Prostate gland (tissue), 2 donors: Measurements from ENCODE around the gene ENPP6. TPM values are rescaled to one million over a fixed set of nuclear protein-coding genes. Genes with fewer than 3 reads are reported as not detected.

ENCODE experiments used
- DNase-seq: peaks from one replicate; pipeline ENCODE4 v3.0.0-alpha.2; 2019; ENCODE audit warnings: low spot score
- H3K27ac ChIP-seq, 2 donors: fragments of 200-600 bp; sonication (generic); 2 replicates each; pipeline ENCODE4 v1.5.1; 2017 to 2019
- H3K27me3 ChIP-seq: fragments of 200-600 bp; sonication (generic); replicated peaks from 2 replicates; pipeline ENCODE4 v1.5.1; 2019; ENCODE audit not compliant: insufficient read depth
- H3K36me3 ChIP-seq, 2 donors: fragments of 200-600 bp; sonication (generic); 1 replicate in 1 of 2; 2 replicates in 1 of 2; pipeline versions ENCODE4 v1.5.1 to v1.8.1; 2017 to 2019
- H3K4me1 ChIP-seq: fragments of 200-600 bp; sonication (generic); replicated peaks from 2 replicates; pipeline ENCODE4 v1.5.1; 2019
- H3K4me3 ChIP-seq, 2 donors: fragments of 200-600 bp; sonication (generic); 2 replicates each; pipeline ENCODE4 v1.5.1; 2017 to 2019
- H3K9me3 ChIP-seq: fragments of 200-600 bp; sonication (generic); 2 replicates; pipeline ENCODE4 v1.5.1; 2017
- POLR2A ChIP-seq: fragments of 450-650 bp; IDR thresholded peaks from one replicate; pipeline ENCODE4 v1.6.1; 2016; ENCODE audit warnings: antibody characterized with exemption, mild to moderate bottlenecking
- POLR2AphosphoS5 ChIP-seq: sonication (generic); formaldehyde crosslinking; IDR thresholded peaks from one replicate; pipeline ENCODE4 v1.6.1; 2017; ENCODE audit warnings: antibody characterized with exemption
- WGBS: methylation state at CpG from one replicate; pipeline ENCODE4 v1.1.5; 2018; 5-methylcytosine and 5-hydroxymethylcytosine counted together
- intact Hi-C: fragments of 100-400 bp; cut with DNase I; formaldehyde crosslinking; loops from one replicate; pipeline ENCODE4 v1.14.2; 2022
- total RNA-seq, 2 donors: library from RNA; depleted of rRNA; stranded (reverse); fragments of >200 nt; gene quantifications; one replicate each; pipeline ENCODE4 v1.1.0, GENCODE V29; 2016
- TF ChIP-seq, protein P1 (sequence below), 4 experiments: fragments of 200-600 bp in 2 of 4; fragments of 450-650 bp in 2 of 4; sonication (generic) in 2 of 4; IDR thresholded peaks; 1 replicate in 3 of 4; 2 replicates in 1 of 4; pipeline ENCODE4 v1.5.1; 2016 to 2019; ENCODE audit warnings: antibody characterized with exemption in 4 of 4, mild to moderate bottlenecking in 2 of 4, moderate library complexity in 2 of 4

ENPP6 gene
- total RNA-seq, 2 donors from 2014 or later, result 0.68 to 5.9 TPM

DNA sequence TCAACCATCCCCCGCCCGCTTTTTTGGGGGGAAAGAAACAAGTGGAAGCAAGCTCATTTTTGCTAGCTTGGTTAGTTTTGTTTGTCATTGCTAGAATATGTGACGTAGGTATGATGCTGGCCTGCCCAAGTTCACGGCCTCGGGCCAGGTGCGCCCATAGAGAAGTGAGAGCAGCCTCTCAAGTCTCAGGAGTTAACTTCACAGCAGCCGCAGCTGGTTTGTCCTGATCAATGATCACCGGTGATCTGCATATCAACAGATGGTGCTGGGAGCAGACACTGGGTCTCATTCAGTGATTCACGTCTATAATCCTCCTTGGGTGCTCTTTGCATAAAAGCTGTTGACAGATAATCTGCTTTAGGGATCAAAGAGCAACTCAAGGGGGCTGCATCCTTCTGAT, 50.1 kb downstream of the ENPP6 start:
- Histone ChIP-seq H3K27me3 (no peaks in the 10 kb centered on the region), H3K4me3 (no peak overlapping the region), H3K4me1 (no peaks in the 10 kb centered on the region), H3K9me3 (no peaks in the 10 kb centered on the region), H3K27ac (no peak overlapping the region), H3K36me3 (no peaks in the 10 kb centered on the region)
- TF ChIP-seq, protein P1, sequence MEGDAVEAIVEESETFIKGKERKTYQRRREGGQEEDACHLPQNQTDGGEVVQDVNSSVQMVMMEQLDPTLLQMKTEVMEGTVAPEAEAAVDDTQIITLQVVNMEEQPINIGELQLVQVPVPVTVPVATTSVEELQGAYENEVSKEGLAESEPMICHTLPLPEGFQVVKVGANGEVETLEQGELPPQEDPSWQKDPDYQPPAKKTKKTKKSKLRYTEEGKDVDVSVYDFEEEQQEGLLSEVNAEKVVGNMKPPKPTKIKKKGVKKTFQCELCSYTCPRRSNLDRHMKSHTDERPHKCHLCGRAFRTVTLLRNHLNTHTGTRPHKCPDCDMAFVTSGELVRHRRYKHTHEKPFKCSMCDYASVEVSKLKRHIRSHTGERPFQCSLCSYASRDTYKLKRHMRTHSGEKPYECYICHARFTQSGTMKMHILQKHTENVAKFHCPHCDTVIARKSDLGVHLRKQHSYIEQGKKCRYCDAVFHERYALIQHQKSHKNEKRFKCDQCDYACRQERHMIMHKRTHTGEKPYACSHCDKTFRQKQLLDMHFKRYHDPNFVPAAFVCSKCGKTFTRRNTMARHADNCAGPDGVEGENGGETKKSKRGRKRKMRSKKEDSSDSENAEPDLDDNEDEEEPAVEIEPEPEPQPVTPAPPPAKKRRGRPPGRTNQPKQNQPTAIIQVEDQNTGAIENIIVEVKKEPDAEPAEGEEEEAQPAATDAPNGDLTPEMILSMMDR (IDR thresholded peaks at IDR 0.05), result no peak
- no peak for TF ChIP-seq POLR2A
- no peak for TF ChIP-seq POLR2AphosphoS5
- intact Hi-C loops, result loop anchor here (10.0 kb wide), 3 partner anchors 183 to 663 kb away; partner anchors contain the start of genes ING2 and STOX2
- 86% methylated on average over 9 of the region's 9 CpGs for WGBS
- no peak for DNase-seq

- intact Hi-C loops, result loop anchor here (10.0 kb wide), 3 partner anchors 182 to 662 kb away; partner anchors contain the start of genes ING2 and STOX2
- WGBS, result 78% methylated on average over 6 of the region's 6 CpGs
- Histone ChIP-seq H3K36me3 (no peaks in the 10 kb centered on the region), H3K27me3 (no peaks in the 10 kb centered on the region), H3K4me1 (no peaks in the 10 kb centered on the region), H3K9me3 (no peaks in the 10 kb centered on the region), H3K4me3 (no peak overlapping the region), H3K27ac (no peak overlapping the region)
- TF ChIP-seq POLR2AphosphoS5, result no peak
- TF ChIP-seq, protein P1 (IDR thresholded peaks at IDR 0.05), result no peak
- TF ChIP-seq POLR2A, result no peak
- no peak for DNase-seq
Measured at GRCh38 chr4:184166736-184167135, 50.9 kb downstream of the ENPP6 start.

- 58% methylated on average over 8 of the region's 8 CpGs for WGBS
- intact Hi-C loops, result loop anchor here (10.0 kb wide), 3 partner anchors 180 to 660 kb away; partner anchors contain the start of genes ING2 and STOX2
Measured at GRCh38 chr4:184165291-184165690, 52.4 kb downstream of the ENPP6 start.

DNA sequence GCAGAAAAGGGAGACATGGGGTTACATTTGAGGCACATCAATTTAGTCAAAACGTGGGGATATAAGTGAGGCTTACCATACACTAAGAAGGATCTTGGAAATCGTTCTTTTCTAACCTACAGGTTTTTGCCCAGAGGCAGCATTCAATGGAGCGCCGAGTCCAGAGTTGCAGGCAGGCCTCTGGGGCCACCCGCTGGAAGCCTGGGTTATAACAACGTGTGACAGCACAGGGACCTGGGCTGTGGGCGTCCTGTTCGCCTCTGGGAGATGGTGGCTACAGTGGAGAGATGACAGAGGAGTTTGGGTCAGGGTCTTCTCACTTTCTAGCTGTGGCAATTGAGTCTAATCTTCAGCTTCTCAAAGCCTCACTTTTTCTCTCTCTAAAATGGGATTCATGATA, 53.9 kb downstream of the ENPP6 start:
- TF ChIP-seq POLR2A, result no peak
- TF ChIP-seq POLR2AphosphoS5, result no peak
- TF ChIP-seq, protein P1 (IDR thresholded peaks at IDR 0.05), result peak; percentile 31 to 71 (median 54)
- Histone ChIP-seq H3K9me3 (no peaks in the 10 kb centered on the region), H3K27ac (no peak overlapping the region), H3K36me3 (no peaks in the 10 kb centered on the region), H3K4me3 (no peak overlapping the region), H3K4me1 (no peaks in the 10 kb centered on the region), H3K27me3 (no peaks in the 10 kb centered on the region)
- 32% methylated on average over 8 of the region's 8 CpGs for WGBS
- peak; percentile 35 for DNase-seq
- intact Hi-C loops, result loop anchor here (10.0 kb wide), 3 partner anchors 179 to 659 kb away; partner anchors contain the start of genes ING2 and STOX2

More at GRCh38 chr4:184165291-184165690, 52.4 kb downstream of the ENPP6 start:
- Histone ChIP-seq H3K27me3 (no peaks in the 10 kb centered on the region), H3K4me3 (no peak overlapping the region), H3K36me3 (no peaks in the 10 kb centered on the region), H3K9me3 (no peaks in the 10 kb centered on the region), H3K27ac (no peak overlapping the region), H3K4me1 (no peaks in the 10 kb centered on the region)
- DNase-seq, result no peak
- TF ChIP-seq, protein P1 (IDR thresholded peaks at IDR 0.05), result no peak

DNA sequence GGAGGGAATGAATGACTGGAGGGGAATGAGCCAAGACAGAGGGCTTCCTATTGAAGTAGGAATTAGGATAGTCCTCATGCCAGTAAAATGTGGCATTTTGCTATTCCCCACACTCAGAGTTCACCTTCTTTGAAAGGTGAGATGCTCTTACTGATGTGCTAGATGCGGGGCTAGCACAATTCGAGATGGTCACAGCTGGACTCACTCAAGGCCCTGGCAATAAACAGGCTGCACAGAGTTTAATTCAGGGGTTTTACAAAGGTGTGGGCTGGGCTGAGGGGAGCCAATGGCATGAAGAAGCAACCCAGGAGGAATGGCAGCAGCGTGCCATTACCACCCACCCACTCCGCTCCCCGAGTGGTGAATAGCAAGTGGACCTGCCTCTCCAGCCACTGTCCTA, 55.1 kb downstream of the ENPP6 start:
- Histone ChIP-seq H3K27me3 (no peaks in the 10 kb centered on the region), H3K36me3 (no peaks in the 10 kb centered on the region), H3K9me3 (no peaks in the 10 kb centered on the region), H3K4me1 (no peaks in the 10 kb centered on the region), H3K27ac (no peak overlapping the region), H3K4me3 (no peak overlapping the region)
- intact Hi-C loops, result loop anchor here (10.0 kb wide), 3 partner anchors 178 to 658 kb away; partner anchors contain the start of genes ING2 and STOX2
- TF ChIP-seq POLR2AphosphoS5 (no peak), POLR2A (no peak)
- TF ChIP-seq, protein P1 (IDR thresholded peaks at IDR 0.05), result no peak
- no peak for DNase-seq
- WGBS, result 83% methylated on average over 5 of the region's 5 CpGs
